NOMO-1 treated with dmso at 0.1 percent for 144 hours (cell line): ENCODE measurements around the gene CACNA1B.

ENCODE experiments used
- DNase-seq: peaks from one replicate; lab custom pipeline; 2025; ENCODE audit not compliant: unreplicated experiment; lab: John Stamatoyannopoulos, UW

CACNA1B gene

DNA sequence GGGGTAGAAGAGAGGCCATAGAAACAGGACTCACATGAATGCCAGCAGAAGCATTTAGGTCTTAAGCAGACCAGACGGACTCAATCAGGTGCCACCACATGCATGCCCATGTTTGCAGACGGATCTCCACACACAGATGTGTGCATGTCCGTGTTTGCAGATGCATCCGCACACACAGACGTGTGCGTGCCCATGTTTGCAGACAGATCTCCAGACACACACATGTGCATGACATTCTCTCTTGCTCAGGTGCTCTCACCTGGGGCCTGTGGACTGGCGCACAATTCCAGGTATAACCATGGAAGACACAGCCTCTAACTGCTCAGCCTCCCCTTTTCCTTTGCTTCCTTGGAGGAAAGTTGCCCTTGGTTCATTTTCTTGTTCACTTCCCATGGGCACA, 148.3 kb downstream of the CACNA1B start:
- no peak for DNase-seq

DNA sequence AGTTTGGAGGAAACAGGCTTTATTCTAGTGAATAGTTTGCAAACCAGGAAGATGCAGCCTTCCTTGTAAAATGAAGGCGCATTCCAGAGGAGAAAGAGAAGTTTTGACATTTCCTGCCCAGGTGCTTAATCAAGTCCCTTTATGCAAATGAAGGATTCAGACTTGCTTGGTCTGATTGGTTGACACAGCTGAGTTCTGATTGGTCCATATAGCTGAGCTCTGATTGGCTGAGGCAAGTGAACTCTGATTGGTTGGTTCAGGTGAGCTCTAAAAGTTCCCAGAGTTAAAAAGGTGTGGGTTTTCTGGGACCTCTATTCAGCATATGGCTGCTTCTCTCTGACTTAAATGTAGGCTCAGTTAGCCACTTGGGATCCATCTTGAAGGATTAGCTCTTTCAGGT, 151.0 kb downstream of the CACNA1B start:
- DNase-seq = no peak

DNA sequence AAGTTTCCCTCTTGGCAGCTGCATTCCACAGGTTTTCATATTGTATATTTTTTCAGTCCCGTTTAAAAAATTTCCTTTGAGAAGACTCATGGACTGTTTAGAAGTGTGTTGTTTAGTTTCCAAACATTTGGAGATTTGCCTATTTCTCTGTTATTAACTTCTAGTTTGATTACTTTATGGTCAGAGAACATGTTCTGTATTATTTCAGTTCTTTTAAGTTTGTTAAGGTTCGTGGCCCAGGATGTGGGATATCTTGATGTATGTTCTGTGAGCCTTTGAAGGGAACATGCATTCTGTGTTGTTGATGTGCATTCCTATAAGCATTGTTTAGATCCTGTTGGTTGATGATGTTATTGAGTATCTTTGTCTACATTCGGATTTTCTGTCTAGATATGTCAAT, 153.6 kb downstream of the CACNA1B start:
- no peak for DNase-seq

DNA sequence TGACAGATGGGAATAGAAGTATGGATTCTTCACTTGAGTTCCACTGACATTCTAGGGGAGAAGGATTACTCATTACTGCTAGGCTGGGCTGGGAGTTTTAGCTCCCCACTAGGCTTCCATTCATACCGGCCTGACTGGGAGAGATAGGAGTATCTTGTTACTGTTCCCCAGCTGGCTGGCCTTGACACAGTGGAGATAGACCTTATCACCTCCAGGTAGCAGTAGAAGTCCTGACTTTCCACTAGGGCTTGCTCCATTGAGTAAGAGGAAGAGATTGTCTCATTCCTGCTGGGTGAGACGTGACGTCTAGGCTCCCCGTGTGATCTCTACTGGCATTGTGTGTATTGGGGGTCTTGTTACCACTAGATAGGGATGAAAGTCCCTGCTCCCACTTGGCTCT, 156.4 kb downstream of the CACNA1B start:
- DNase-seq = no peak

DNA sequence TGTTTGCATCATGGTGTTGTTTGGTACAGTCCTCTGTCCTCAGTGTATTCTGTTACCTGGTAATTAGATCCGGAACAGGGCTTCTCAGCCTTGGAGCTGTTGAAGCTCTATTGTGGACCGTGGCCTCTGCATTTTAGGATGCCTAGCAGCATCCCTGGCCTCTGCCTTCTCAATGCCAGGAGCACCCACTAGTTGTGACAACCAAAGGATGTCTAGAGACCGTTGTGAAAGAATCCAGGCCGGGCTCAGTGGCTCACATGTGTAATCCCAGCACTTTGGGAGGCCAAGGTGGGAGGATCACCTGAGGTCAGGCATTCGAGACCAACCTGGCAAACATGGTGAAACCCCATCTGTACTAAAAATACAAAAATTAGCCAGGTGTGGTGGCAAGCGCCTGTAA, 159.6 kb downstream of the CACNA1B start:
- DNase-seq = no peak

DNA sequence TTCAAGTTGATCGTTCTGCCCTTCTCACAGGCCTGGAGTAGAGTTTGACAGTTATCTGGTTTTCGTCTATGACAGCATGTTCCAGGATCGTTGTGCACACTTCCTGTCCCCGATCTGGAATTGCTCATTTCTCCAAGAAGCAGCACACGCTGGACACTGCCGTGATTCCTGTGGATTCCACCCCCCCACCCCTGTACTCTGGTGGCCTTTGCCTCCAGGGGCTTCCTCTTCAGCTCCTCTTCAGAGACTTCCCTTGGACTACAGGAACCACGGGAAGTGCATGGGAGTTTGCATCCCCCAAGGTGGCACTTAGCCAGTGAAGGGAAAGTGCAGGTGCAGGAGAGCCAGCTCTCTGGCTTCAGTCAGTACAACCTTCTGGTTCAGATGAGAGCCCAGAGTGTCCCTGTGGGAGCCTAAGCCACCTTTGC, 160.7 kb downstream of the CACNA1B start:
- DNase-seq = no peak

DNA sequence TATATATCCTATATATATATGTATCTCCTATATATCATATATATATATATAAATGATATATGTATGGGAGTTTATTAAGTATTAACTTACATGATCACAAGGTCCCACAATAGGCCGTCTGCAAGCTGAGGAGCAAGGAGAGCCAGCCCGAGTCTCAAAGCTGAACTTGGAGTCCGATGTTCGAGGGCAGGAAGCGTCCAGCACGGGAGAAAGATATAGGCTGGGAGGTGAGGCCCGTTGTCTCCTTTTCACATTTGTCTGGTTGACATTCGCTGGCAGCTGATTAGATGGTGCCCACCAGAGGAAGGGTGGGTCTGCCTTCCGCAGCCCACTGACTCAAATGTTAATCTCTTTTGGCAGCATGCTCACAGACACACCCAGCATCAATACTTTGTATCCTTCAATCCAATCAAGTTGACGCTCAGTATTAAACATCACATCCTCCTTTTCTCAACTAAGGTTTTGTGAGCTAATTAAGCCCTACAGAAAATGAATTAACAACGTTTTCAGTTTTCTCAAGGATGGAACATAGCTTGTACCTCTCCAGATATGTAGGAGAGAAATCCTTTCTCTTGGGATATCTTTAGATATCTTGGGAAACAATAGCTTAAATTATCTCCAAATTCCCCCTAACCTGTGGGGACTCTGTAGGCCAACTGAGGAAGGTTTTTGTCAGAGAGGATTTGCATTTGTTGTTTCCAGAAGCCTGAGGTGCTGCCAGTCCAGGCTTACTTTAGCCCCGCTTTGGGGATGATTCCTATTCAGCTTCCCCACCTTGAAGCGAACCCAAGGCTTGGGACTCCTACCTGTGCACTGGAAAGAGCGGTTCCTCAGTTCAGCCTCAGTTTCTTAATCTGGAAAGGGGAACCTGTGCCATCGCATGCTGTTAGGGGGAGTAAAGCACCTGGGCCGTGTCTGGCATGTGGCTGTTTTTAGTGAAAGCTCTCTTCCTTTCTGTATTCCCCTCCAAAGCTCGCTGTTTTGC, 163.2 kb downstream of the CACNA1B start:
- DNase-seq = no peak

DNA sequence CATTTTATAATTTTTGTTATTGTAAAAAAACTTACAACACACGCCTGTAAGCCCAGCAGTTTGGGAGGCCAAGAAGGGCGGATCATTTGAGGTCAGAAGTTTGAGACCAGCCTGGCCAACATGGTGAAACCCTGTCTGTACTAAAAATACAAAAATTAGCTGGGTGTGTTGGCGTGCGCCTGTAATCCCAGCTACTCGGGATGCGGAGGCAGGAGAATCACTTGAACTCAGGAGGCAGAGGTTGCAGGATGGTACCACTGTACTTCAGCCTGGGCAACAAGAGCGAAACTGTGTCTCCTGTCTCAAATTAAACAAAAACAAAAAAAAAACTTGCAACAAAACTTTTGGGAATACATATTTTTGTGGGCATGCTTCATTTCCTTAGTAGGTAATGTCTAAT, 164.6 kb downstream of the CACNA1B start:
- no peak for DNase-seq

DNA sequence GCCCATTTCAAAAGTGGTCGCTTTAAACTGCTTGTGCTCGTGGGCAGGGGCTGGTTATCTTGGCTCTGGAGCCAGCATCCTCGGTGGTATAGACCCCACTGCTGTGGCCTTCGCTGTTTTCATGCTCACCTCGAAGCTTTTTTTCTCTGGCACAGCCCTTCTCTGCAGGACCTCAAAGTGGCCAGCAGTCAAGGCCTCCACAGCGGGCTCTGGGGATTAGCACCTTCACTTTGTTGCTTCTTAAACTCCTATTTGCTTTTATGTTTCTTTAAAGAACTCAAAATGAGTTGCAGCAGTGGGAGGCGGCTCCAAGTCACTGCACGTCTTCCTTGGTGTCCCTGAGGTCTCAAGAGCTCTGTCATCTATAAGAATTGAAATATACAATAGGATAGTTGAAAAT, 165.1 kb downstream of the CACNA1B start:
- no peak for DNase-seq

DNA sequence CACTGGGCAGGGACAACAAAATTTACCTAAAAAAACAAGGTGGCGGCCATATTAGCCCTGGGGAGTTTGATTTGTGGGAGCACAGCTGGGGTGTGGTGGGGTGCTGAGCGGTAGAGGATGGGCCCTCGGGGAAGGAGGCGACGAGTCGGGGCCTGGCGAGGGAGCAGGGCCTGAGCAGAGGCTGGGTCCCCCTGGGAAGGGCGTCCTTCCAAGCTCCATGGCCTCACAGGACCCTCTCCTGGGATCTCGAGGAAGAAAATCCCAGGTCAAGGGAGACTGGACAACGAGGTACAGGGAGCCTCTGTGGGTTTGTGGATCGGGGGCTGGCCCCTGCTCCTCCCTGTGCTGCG, 165.5 kb downstream of the CACNA1B start:
- no peak for DNase-seq

DNA sequence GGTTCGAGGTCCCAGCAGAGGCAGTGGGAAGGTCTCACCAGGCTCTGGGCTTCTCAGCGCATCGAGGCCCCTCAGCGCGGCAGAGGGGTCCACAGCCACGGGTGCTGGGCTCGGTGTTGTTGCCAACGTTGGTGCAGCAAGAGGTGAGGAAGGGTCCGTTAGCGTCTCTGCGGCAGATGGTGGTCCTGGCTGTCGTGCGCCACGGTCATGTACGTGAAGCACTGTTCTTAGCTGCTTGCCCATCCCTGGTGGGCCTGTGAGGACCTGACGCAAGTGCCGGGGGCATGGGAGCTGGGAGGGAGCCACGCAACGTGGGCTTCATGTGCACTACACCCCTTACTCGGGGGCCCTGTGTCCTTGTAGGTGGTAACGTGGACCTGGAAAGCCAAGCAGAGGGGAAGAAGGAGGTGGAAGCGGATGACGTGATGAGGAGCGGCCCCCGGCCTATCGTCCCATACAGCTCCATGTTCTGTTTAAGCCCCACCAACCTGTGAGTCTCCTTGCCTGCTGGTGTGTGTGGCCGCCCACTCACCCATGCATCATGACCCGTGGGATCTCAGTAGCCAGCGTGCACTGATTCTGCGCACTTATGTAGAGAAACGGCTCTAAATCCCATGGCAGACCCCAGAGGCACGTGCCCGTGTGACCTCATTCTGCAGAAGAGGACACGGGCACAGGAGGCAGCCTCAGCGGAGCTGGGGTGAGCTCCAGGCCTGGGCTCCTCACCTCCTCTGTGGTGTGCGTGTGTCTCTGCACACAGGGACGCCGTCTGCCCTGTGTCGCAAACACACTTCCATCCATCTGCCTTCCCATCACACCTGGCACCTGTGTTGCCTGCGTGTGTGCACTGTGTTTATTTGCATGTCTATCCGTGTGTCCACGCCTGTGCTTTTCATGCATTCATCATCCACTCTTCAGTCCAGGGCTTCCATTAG, 166.1 kb downstream of the CACNA1B start:
- DNase-seq = no peak

DNA sequence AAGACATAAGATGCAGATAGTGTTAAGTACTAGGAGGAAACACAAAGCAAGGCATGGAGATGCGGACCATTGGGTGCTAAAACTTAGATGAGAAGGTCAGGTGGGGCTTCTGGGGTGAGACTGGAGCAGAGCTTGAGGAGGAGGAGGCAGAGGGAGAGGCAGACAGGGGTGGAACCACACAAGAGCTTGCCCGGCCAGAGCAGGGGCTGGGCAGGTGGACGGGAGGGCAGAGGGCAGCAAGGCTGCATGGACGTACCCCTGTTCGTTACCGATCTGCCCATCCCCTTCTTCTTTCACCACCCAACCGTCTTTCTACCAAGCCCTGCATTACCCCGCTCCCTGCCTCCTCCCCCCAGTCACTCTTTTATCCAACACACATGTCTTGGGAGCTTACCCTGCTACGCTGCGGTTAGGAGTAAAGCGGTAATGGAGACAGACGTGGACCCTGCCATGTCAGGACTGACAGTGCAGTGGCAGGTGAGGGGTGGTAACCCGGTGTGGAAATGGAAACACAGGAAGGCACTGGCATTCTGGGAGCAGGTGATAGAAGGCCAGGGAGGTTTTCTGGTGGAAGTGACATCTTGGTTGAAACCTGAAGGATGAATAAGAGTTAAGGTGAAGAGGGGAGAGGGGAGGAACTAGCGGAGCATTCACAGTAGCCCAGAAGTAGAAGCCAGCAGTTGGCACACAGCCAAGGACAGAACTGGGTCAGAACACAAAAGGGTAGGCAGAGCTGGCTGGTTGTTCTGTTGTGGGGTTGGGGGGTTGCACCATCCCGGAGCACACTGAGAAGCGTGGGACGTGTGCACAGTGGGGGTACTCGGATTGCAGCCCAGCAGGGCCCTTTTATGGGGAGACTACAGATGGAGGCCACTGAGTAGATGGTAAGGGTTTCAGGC, 167.2 kb downstream of the CACNA1B start:
- DNase-seq = no peak

DNA sequence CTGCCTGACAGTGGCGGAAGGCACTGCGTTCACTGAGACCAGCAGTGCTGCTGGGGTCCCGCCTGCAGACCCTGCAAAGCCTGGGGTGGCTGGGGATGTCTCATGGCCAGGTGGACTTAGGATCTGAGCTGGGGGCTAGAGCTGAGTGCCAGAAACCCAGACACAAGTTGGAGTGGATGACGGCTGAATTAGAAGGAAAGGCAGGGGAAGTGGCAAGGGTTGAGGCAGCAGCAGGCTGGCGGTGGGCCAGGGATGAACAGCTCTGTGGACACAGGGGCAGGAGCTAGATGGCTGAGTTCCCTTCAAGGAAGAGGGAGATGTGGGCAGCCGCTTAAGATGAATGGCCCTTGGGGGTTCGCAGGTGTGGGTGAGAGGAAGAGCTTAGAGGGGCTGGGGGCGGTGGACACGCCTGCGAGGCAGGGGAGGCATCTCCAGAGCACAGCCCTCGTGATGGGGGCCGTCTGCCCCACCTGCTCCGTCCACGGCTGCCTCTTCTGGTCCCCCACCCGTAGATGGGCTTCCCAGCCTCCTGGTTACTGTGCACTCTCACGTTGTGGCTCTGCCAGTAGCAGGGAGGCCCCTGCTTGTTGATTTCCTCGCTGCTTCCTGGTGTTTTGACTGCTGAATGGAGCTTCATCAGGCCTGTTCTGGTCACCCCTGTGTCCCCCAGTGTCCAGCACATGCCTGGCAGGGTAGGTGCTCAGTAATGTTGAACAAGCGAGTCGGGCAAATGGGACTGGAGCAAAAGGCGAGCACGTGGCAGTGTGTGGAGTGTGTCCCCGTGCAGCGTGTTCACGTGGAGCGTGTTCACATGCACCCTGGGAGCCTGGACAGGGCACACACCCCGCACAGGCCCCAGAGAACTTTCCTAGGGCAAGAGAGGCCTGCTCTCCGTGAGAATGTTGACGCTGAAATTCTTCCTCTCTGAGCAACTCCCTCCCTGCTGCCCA, 168.2 kb downstream of the CACNA1B start:
- DNase-seq = no peak

DNA sequence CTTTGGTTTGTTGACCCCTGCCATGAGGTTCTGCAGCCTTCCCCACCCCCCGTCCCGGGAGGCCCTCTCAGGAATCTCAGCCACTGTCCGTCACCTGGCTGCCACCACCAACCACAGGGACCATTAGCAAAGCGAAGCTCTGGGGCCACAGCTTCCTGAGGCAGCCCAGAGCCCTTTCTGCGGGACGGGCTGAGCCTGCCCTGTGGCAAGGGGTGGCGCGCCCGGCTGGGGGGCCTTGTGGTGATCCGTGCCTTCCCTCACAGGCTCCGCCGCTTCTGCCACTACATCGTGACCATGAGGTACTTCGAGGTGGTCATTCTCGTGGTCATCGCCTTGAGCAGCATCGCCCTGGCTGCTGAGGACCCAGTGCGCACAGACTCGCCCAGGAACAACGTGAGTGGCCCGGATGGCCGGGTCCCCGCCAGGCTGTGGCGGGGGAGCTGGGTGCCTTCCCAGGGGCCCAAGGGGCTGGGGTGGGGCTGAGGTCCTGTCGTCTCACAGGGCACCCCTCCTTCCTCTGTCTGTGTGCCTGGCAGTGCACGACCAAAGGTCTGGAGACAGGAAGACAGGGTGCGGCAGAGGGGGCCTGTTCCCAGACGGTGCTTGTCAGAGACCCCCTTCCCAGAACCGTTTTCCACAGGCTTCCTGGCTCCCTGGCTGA, 169.2 kb downstream of the CACNA1B start:
- no peak for DNase-seq

DNA sequence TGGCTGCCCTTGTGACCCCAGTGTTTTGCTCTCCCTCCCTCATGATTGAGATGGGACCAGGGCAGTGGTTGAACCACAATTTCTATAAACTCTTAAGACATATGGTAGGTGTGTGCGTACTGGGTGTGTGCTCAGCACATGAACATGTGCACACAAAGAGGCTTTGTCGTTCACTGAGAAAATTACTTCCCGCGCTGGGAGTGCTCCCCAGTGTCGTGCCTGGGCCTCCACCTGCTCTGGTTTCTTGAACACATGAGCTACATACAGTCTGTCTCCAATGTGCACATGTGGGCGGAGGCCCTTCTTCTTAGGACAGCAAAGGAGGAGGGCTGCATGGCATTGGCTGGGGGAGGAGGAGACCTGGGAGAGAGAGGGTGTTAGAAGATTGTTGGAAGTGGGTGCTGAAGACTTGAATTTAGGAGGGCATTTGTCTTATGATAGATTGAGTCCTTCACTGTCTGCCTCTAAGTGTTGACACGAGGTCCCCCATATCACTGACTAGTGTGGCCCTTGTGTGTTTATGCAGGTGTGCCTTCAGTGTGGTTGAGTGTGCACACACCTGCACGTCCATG, 170.0 kb downstream of the CACNA1B start:
- DNase-seq = no peak

DNA sequence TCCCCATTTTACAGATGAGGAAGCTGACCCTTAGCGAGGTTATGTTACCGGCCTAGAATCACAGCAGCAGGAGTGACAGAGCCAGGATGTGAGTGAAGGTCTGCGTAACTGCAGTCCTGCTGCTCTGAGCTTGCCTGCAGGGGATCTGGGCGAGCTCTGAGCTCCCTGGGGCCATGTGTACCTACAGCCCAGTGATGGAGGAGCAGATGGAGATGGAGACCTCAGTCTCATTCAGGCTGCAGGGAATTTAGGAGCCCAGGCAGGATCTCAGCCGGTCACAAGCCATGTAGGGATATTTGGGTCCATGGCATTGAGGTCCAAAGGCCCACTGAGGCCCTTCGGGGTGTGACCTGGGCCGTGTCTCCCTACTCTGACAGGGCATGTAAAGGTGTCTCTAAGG, 170.6 kb downstream of the CACNA1B start:
- no peak for DNase-seq

DNA sequence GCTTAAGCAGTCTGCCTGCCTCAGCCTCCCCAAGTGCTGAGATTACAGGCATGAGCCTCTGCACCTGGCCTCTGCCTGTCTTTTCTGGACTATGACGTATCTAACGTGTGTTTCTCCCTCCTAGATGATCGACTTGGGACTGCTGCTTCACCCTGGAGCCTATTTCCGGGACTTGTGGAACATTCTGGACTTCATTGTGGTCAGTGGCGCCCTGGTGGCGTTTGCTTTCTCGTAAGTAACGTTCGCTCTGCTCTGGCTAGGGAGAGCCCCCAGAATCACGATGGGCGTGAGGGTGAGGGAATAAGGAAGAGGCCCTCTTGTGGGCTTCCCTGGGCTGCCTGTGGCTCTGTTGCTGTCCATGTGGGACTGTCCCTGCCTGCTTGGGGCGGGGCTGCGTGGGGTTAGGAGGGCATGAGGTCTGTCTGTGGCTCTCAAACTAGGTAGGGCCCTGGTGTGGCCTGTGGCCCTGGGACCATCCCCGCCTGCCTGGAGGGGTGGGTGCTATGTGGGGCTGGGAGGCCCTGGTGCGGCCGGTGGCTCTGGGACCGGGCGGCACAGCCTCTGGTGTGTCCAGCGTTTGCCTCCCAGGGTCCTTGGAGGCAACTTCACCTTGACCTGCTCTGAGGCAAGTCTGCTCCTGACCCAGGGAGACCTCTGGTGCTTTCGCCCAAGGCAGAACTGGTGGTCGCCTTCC, 171.7 kb downstream of the CACNA1B start:
- no peak for DNase-seq

DNA sequence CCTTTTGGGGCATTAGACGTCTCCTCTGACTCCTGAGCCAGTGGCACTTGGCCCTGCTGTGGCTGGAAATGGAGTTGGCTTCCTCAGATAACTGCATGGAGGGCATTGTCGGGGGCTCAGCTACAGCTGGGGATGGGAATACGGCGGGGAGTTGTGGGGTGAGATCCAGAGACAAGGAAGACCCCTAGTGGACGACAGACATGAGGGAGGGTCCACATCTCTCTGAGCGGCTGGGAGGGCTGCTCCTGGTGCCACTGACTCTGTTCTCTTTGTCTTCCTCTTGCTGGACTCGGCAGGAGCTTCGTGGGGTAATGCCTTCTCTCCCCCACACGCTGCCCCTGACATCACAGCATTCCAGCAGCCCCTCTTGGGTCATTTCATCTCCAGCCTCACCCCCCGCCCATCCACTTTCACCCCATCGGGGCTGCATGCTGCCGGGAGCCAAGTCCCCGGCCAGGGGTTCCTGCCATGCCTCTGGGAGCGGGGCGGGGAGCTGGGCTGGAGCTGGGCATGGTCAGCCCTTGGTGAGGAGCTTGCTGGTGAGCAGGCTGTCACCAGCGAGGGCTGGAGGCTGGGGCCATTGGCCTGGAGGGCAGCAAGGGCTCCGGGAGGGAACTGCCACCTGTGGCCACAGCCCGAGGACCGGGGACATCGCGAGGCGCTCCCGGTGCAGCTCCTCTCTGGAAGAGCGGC, 172.3 kb downstream of the CACNA1B start:
- DNase-seq = no peak
